C4-2B (cell line): ENCODE measurements around the gene STIM1.

ENCODE experiments used
- CTCF ChIP-seq: fragments of 450-650 bp; conservative IDR thresholded peaks from 2 replicates; pipeline ENCODE4 v1.5.1; 2017; ENCODE audit warnings: mild to moderate bottlenecking
- ZFX ChIP-seq: fragments of 450-650 bp; IDR thresholded peaks from 2 replicates; pipeline ENCODE4 v1.6.1; 2017

- TF ChIP-seq CTCF (no peak), ZFX (no peak)
Measured at GRCh38 chr11:4074266-4074665, 218.8 kb downstream of the STIM1 start.
